DOHH2 (cell line): Measurements from ENCODE around the gene C20orf204.

Experiments
- H3F3A ChIP-seq: fragments of 200-600 bp; sonication (generic), shearing (Covaris generic); 2 replicates; pipeline ENCODE4 v1.6.0; 2016; ENCODE audit warnings: antibody characterized with exemption, mild to moderate bottlenecking; ENCODE audit not compliant: control insufficient read depth, insufficient read depth
- H3K27ac ChIP-seq: fragments of 200-600 bp; sonication (generic); 2 replicates; pipeline ENCODE4 v1.5.1; 2014; ENCODE audit warnings: low read depth, mild to moderate bottlenecking, low read length, moderate library complexity
- H3K27me3 ChIP-seq: fragments of 200-600 bp; sonication (generic); 2 replicates; pipeline ENCODE4 v1.6.1; 2014; ENCODE audit warnings: mild to moderate bottlenecking, low read length, mixed read lengths; ENCODE audit not compliant: control insufficient read depth
- H3K36me3 ChIP-seq: fragments of 200-600 bp; sonication (generic); 2 replicates; pipeline ENCODE4 v1.6.1; 2014; ENCODE audit warnings: mild to moderate bottlenecking, low read length, moderate library complexity, mixed read lengths; ENCODE audit not compliant: control insufficient read depth
- H3K4me1 ChIP-seq: fragments of 200-600 bp; sonication (generic); 2 replicates; pipeline ENCODE4 v1.6.1; 2014; ENCODE audit warnings: mild to moderate bottlenecking, low read length, mixed read lengths; ENCODE audit not compliant: control insufficient read depth
- H3K4me2 ChIP-seq: fragments of 200-600 bp; sonication (generic); 2 replicates; pipeline ENCODE4 v1.6.0; 2014; ENCODE audit warnings: mild to moderate bottlenecking, low read length, moderate library complexity
- H3K4me3 ChIP-seq: fragments of 200-600 bp; sonication (generic); 2 replicates; pipeline ENCODE4 v1.5.1; 2014; ENCODE audit warnings: mild to moderate bottlenecking, low read length, mixed read lengths
- H3K79me2 ChIP-seq: fragments of 200-600 bp; sonication (generic); 2 replicates; pipeline ENCODE4 v1.6.1; 2014; ENCODE audit warnings: mild to moderate bottlenecking, low read length, mixed read lengths; ENCODE audit not compliant: control insufficient read depth
- H3K9me2 ChIP-seq: fragments of 200-600 bp; sonication (generic); replicated peaks from 2 replicates; pipeline ENCODE4 v1.6.1; 2014; ENCODE audit warnings: mild to moderate bottlenecking, low read length, mixed read lengths; ENCODE audit not compliant: control insufficient read depth
- H3K9me3 ChIP-seq: fragments of 200-600 bp; sonication (generic); 2 replicates; pipeline ENCODE4 v1.6.1; 2014; ENCODE audit warnings: antibody characterized with exemption, low read length, mixed read lengths; ENCODE audit not compliant: control insufficient read depth, insufficient read depth
- H4K20me1 ChIP-seq: fragments of 200-600 bp; sonication (generic); 2 replicates; pipeline ENCODE4 v1.6.0; 2014; ENCODE audit warnings: low read depth, mild to moderate bottlenecking, antibody characterized with exemption, low read length, moderate library complexity; ENCODE audit not compliant: control insufficient read depth, insufficient read depth
- CTCF ChIP-seq: fragments of 200-600 bp; sonication (generic); IDR thresholded peaks from one replicate; pipeline ENCODE4 v1.5.1; 2014; ENCODE audit warnings: antibody characterized with exemption, mild to moderate bottlenecking, low read depth, low read length; ENCODE audit not compliant: poor library complexity, severe bottlenecking
- EZH2phosphoT487 ChIP-seq: fragments of 200-600 bp; sonication (generic); IDR thresholded peaks from 2 replicates; pipeline ENCODE4 v1.6.1; 2017; ENCODE audit warnings: borderline replicate concordance, mild to moderate bottlenecking, antibody characterized with exemption, low read length, moderate library complexity, mixed read lengths

C20orf204 gene

GRCh38 chr20:64035933-64036345 lies at the start of gene C20orf204:
C20orf204 (plus strand) TSS chr20:64036182; CDS start chr20:64036324, 142 bp downstream.
- Histone ChIP-seq H3K4me1 (peaks cover 61% of the 10 kb centered on the region), H4K20me1 (no peaks in the 10 kb centered on the region), H3K27me3 (no peaks in the 10 kb centered on the region), H3K4me3 (peak within 1 kb of the TSS; percentile 74; the same call in 1 of the 2 replicates), H3F3A (peaks cover 15% of the 10 kb centered on the region; the same call in 1 of the 2 replicates), H3K79me2 (no peaks in the 10 kb centered on the region), H3K4me2 (peak within 1 kb of the TSS; percentile 84), H3K27ac (peak within 1 kb of the TSS; percentile 70), H3K9me2 (no peaks in the 10 kb centered on the region), H3K9me3 (no peaks in the 10 kb centered on the region), H3K36me3 (peaks cover 36% of the 10 kb centered on the region)
- TF ChIP-seq EZH2phosphoT487 (no peak), CTCF (no peak)

DNA sequence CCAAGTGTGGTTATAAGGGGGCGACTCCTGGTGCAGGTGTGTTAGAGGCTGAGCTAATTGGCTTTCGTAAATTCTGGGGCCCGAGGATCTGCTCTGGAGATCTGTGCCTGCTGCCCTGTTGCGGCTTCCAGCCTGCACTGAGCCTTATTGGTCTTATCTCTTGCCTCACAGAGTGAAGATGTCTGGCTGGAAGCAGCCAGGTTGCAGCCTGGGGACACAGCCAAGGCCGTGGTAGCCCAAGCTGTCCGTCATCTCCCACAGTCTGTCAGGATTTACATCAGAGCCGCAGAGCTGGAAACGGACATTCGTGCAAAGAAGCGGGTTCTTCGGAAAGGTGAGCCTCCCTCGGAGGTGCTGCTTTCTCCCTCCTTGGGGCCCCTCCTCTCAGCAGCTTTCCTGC lies 35.1 kb upstream of the C20orf204 start:
- Histone ChIP-seq H3K79me2 (peaks cover 20% of the 10 kb centered on the region), H3K9me2 (no peaks in the 10 kb centered on the region), H3K36me3 (peaks cover 68% of the 10 kb centered on the region), H3K4me3 (peak overlapping the region; percentile 23), H3K27me3 (no peaks in the 10 kb centered on the region), H3K4me1 (peaks cover 57% of the 10 kb centered on the region), H3K4me2 (peak overlapping the region; percentile 39), H3F3A (peaks cover 39% of the 10 kb centered on the region), H4K20me1 (no peaks in the 10 kb centered on the region), H3K27ac (peak overlapping the region; percentile 98), H3K9me3 (no peaks in the 10 kb centered on the region)
- no peak for TF ChIP-seq EZH2phosphoT487
- TF ChIP-seq CTCF, result no peak

GRCh38 chr20:64001607-64002011 lies 34.4 kb upstream of the C20orf204 start:
- Histone ChIP-seq H3K4me2 (peak overlapping the region; percentile 39), H3K27me3 (no peaks in the 10 kb centered on the region), H4K20me1 (no peaks in the 10 kb centered on the region), H3K36me3 (peaks cover 67% of the 10 kb centered on the region), H3F3A (peaks cover 40% of the 10 kb centered on the region), H3K27ac (peak overlapping the region; percentile 98), H3K4me3 (peak overlapping the region; percentile 23), H3K9me2 (no peaks in the 10 kb centered on the region), H3K4me1 (peaks cover 64% of the 10 kb centered on the region), H3K9me3 (no peaks in the 10 kb centered on the region), H3K79me2 (peaks cover 25% of the 10 kb centered on the region)
- no peak for TF ChIP-seq EZH2phosphoT487
- TF ChIP-seq CTCF, result no peak
